ENCODE measurements around the gene TRPT1.

The TRPT1 gene

DNA sequence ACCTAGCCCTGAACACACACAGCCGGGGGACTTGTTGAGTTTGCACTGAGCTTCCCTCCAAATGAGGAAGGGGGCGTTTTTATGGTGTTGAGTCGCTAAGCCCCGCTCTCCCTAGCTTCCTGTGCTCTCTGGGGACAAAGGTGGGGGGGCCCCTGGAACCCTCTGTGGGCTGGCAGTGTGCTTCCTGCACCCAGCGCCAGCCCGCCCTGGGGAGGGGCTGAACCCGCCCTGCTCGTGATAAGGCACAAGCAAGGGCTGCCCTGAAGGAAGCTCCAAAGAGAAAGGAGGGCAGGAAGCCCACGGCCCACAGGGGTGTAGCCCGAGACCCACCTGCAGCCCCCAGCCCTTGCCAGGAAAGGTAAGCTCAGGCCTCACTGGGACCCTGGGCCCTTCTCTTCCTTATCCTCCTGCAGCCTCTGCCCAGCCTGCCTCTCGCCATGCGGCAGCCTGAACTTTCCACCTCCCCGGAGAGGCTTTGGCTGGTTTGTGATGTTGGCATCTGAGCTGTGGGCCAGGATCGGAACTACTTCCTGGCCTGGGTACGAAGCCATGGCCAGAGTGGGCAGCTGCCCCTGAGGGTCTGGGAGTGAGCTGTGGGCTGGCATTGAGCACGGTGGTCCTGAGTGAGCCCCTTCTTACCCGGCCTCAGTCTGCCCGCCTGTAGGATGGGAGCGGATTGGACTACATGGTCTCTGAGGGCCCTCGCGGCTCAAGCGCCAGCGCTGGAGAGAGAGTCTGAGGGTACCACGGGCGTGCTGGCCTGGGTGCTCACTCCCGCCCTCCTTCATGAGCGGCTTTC is 19.3 kb downstream of the TRPT1 start, which contains the start of gene FERMT3:
FERMT3 (plus strand) TSS at position 265 of the 799 bp plus-strand sequence. CDS start 644 bp downstream, outside the sequence.
- no peak for DNase-seq

- peak; percentile 63 for DNase-seq
Measured at GRCh38 chr11:64204464-64204989, 21.5 kb downstream of the TRPT1 start.

GRCh38 chr11:64204080-64204440 is 21.9 kb downstream of the TRPT1 start:
- no peak for DNase-seq

DNA sequence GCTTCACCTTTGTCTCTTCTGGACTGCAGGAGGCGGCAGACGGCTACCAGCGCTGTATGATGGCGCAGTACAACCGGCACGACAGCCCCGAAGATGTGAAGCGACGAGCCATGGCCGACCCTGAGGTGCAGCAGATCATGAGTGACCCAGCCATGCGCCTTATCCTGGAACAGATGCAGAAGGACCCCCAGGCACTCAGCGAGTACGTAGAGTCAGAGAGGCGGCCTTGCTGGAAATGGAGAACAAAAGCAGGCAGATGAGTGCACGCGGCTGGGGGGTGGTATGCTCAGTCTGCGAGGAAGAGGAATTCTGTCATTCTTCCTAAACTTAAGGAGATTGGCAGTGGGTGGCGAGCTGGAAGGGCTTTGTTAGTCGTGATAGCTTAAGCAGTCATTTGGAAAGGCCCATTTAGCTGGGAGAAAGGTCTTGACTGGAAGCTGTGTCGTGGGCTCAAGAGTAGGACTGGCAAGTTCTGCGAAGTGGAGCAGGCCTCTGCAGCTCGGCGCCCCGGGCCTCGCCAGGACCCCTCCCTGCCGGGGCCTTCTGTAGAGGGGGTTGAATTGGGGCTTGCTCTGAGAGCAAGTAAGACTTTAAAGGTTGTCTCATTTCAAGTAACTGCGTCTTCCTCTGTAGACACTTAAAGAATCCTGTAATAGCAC is 22.4 kb downstream of the TRPT1 start:
- DNase-seq = no peak

DNA sequence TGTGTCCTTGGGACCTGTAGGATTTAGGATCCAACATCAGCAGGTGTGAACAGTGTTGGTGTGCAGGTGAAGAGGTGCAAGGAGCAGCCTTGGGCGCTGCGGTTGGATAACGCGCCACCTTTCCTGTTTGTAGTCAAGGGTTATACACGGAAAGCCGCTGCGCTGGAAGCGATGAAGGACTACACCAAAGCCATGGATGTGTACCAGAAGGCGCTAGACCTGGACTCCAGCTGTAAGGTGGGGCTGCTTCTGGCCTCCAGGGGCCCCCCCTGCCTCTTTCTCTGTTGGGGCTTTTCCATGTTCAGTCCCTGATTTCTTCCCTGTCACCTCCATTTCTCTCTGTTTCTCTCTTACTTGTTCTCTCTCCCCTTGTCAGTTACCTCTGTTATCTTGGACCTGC is 23.0 kb downstream of the TRPT1 start:
- DNase-seq = no peak

GRCh38 chr11:64201543-64201942 is 24.4 kb downstream of the TRPT1 start:
- no peak for DNase-seq

GRCh38 chr11:64198511-64198910 is 27.5 kb downstream of the TRPT1 start:
- no peak for DNase-seq

- DNase-seq = no peak
Measured at GRCh38 chr11:64196626-64197025, 29.4 kb downstream of the TRPT1 start.

GRCh38 chr11:64192434-64192833 is 33.6 kb downstream of the TRPT1 start:
- no peak for DNase-seq

DNA sequence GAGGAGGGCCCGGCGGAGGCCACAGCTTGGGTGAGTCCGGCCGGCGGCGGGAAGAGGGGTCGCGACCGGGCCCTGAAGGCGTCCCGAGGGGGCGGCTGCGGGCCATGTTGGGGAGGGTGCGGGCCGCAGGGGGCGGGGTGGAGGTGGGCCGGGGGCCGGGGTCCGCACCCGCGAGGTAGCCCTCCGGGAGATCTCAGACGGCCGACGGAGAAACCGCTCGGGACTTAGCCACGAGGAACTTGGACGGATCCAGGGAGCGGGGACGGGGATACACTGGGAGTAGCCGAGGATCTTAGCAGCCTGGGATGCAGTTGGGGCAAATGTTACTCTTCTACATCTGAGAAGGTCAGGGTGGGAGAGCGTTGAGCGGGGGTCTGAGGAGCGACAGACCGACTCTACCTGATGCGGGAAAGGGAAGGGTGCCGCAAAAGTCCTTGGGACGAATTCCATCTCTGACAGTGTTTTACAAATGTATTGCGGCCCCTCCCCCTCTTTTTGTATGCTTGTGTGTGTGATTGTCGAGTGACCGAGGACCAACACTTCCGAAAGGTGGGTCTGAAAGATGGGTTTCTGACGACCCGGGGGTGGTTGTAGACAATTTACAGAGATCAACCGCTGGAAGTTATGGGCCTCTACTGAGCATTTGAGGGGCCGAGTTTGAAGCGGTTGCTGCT is 39.4 kb downstream of the TRPT1 start:
- DNase-seq = no peak

- DNase-seq = peak; percentile 99
Measured at GRCh38 chr11:64185693-64186491, 40.1 kb downstream of the TRPT1 start, which contains the start of gene STIP1. STIP1 (plus strand) TSS chr11:64186171; CDS start chr11:64186262, 91 bp downstream.

DNA sequence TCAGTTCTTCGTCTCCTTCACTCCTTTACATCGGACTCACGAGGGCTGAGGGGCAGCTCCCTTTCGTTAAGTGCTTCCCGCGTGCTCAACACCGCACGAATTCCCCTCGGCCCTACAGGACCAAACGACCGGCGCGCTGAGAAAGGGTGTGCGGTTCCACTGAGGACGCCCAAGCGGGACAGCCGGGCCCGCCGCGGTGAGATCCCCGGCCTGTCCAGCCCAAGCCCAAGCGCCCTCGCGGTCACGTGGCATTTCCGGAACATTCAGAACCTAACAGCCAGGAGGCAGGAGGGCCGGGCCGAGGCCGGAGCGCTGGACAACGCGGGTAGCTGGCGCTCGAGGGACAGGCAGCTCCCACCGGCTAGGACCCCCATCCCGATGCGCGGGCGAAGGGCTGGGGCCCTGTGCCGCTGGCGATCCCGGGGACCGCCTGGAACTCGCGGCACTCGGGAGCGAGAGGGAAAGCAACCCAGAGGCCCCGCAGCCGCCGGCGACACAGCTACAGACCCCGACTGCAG is 40.8 kb downstream of the TRPT1 start:
- no peak for DNase-seq

- DNase-seq = no peak
Measured at GRCh38 chr11:64183890-64184289, 42.1 kb downstream of the TRPT1 start.

GRCh38 chr11:64181506-64182411 is 44.2 kb downstream of the TRPT1 start:
- DNase-seq = no peak

- peak; percentile 82 for DNase-seq
Measured at GRCh38 chr11:64180891-64181290, 45.1 kb downstream of the TRPT1 start.

DNA sequence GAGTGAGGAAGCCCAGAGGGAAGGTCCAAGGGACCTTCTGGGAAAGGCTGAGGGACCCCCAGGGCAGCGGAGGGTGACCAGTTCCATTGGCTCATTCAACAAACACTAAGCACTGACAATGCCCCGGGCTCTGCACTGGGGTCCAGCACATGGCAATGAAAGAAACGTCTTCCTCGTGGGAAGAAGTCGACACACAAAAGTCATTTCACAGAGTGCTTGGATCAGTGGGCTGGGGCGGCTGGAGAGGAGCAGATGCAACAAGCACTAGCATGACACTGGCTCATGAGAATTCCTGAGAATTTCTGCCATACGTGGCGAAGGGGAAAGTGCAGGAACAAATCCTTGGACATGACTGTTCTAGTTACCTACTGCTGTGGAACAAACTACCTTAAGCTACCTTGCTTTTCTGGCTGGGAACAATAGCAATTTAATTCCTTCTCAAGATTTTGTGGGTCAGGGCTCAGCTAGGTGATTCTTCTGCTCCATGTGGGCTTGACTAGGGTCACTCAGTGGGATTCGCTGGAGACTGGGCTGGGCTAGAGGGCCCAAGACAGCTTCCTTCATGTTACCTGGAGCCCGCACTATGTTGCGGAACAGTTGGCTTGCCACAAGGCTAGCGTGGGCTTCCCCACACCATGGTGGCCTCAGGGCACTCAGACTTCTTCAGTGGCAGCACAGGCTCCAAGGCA is 46.9 kb downstream of the TRPT1 start:
- DNase-seq = no peak

DNA sequence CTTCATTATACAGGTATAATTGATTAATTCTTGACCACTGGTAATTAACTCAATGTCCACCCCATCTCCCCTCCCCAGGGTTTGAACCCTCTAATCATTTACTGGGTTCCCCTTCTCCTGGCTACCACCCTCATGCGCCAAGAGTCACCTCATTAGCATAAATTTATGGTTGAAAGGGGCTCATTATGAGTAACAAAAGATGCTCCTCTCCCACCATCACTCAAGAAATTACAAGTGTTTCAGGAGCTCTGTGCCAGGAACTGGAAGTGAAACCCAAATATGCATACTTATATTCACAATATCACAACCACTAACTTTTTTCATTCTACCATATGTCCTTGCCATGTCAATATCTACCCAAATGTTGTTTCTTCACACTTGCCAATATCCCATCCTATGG is 47.8 kb downstream of the TRPT1 start:
- no peak for DNase-seq

DNA sequence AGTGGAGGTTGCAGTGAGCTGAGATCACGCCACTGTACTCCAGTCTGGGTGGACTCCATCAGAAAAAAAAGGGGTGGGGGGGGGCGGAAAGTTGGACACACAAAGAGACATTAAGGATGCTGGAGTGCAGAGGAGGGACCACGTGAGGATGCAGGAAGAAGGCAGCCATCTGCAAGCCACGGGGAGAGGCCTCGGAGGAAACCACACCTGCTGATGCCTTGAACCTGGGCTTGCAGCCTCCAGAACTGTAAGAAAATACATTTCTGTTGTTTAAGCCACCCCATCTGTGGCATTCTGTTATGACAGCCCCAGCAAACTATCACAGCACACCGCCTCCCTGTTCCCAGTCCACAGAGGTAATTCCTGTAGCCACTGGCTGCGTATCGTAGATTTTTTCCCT is 49.2 kb downstream of the TRPT1 start:
- DNase-seq = no peak
